AG09309 (cell line): ENCODE results near the gene MRPL34.

Source experiments
- DNase-seq: peaks from one replicate; pipeline ENCODE4 v3.0.0-alpha.2; 2010; ENCODE audit warnings: low read depth
- H3K4me3 ChIP-seq: 2 replicates; pipeline ENCODE4 v1.5.1; 2011; ENCODE audit warnings: mild to moderate bottlenecking, low read depth, low read length, moderate library complexity; ENCODE audit not compliant: control insufficient read depth
- CTCF ChIP-seq: IDR thresholded peaks from 2 replicates; pipeline ENCODE4 v1.5.1; 2011; ENCODE audit warnings: mild to moderate bottlenecking, low read depth, low read length, inconsistent platforms; ENCODE audit not compliant: insufficient read depth, control insufficient read depth; ENCODE audit errors: missing control alignments

MRPL34 gene

GRCh38 chr19:17275441-17276175 is 30.1 kb upstream of the MRPL34 start:
- TF ChIP-seq CTCF: no peak

GRCh38 chr19:17279436-17279835 is 26.2 kb upstream of the MRPL34 start:
- H3K4me3 ChIP-seq: no peak overlapping the region
- no peak for TF ChIP-seq CTCF
- DNase-seq: no peak

More at GRCh38 chr19:17275441-17276175, 30.1 kb upstream of the MRPL34 start:
- H3K4me3 ChIP-seq: no peak overlapping the region
- no peak for DNase-seq

GRCh38 chr19:17281391-17282304 is 24.0 kb upstream of the MRPL34 start, which contains the start of gene ANKLE1:
ANKLE1 (plus strand) TSS chr19:17281901; CDS start chr19:17281921, 20 bp downstream.
- peak within 1 kb of the TSS; percentile 31 for H3K4me3 ChIP-seq
- TF ChIP-seq CTCF: no peak
- no peak for DNase-seq

- DNase-seq: no peak
- H3K4me3 ChIP-seq: peak overlapping the region; percentile 31
- peak; percentile 91 for TF ChIP-seq CTCF
Measured at GRCh38 chr19:17282488-17283125, 23.1 kb upstream of the MRPL34 start.

- no peak for DNase-seq
- no peak for TF ChIP-seq CTCF
- H3K4me3 ChIP-seq: no peak overlapping the region
Measured at GRCh38 chr19:17283504-17283996, 22.1 kb upstream of the MRPL34 start.

GRCh38 chr19:17285415-17286135 is 20.1 kb upstream of the MRPL34 start:
- TF ChIP-seq CTCF: no peak
- DNase-seq: no peak
- H3K4me3 ChIP-seq: no peak overlapping the region
